HEK293T (cell line): Measurements from ENCODE around the gene MYBPHL.

ENCODE experiments used
- CTCF ChIA-PET: fragments of 350-600 bp; formaldehyde crosslinking; extraction: SDS; loops from one replicate; lab custom pipeline; 2021; ENCODE audit warnings: antibody characterized with exemption, inconsistent platforms; lab: Yijun Ruan, JAX
- POLR2A ChIA-PET: fragments of 350-600 bp; formaldehyde crosslinking; extraction: SDS; loops from one replicate; lab custom pipeline; 2020; ENCODE audit warnings: antibody characterized with exemption, inconsistent platforms; lab: Yijun Ruan, JAX
- DNase-seq: peaks from one replicate; pipeline ENCODE4 v3.0.0; 2012; ENCODE audit warnings: mixed read lengths; ENCODE audit errors: extremely low spot score
- ARNT ChIP-seq: fragments of 450-650 bp; IDR thresholded peaks from 2 replicates; pipeline ENCODE4 v1.6.1; 2017; ENCODE audit warnings: mild to moderate bottlenecking
- BHLHE40 ChIP-seq: fragments of 450-650 bp; IDR thresholded peaks from 2 replicates; pipeline ENCODE4 v1.6.1; 2016; ENCODE audit warnings: mild to moderate bottlenecking, moderate library complexity, borderline replicate concordance
- CTBP1 ChIP-seq: fragments of 450-650 bp; IDR thresholded peaks from 2 replicates; pipeline ENCODE4 v1.6.1; 2016; ENCODE audit warnings: borderline replicate concordance
- ELF4 ChIP-seq: fragments of 450-650 bp; IDR thresholded peaks from 2 replicates; pipeline ENCODE4 v1.6.1; 2017; ENCODE audit warnings: antibody characterized with exemption
- FOXA1 ChIP-seq: fragments of 450-650 bp; IDR thresholded peaks from 2 replicates; pipeline ENCODE4 v1.6.1; 2016; ENCODE audit warnings: mild to moderate bottlenecking
- FOXK2 ChIP-seq: fragments of 450-650 bp; IDR thresholded peaks from 2 replicates; pipeline ENCODE4 v1.6.1; 2016; ENCODE audit warnings: mild to moderate bottlenecking
- FOXM1 ChIP-seq: fragments of 450-650 bp; IDR thresholded peaks from 2 replicates; pipeline ENCODE4 v1.6.1; 2017; ENCODE audit warnings: mild to moderate bottlenecking, borderline replicate concordance
- HDGF ChIP-seq: fragments of 450-650 bp; IDR thresholded peaks from 2 replicates; pipeline ENCODE4 v1.6.1; 2017; ENCODE audit warnings: antibody characterized with exemption, borderline replicate concordance
- L3MBTL2 ChIP-seq: fragments of 450-650 bp; conservative IDR thresholded peaks from 2 replicates; pipeline ENCODE4 v1.6.1; 2016; ENCODE audit warnings: mild to moderate bottlenecking
- LEF1 ChIP-seq: fragments of 450-650 bp; IDR thresholded peaks from 2 replicates; pipeline ENCODE4 v1.6.1; 2017; ENCODE audit warnings: mild to moderate bottlenecking, borderline replicate concordance
- NFRKB ChIP-seq: fragments of 450-650 bp; IDR thresholded peaks from 2 replicates; pipeline ENCODE4 v1.6.1; 2016; ENCODE audit warnings: mild to moderate bottlenecking, moderate library complexity
- SP1 ChIP-seq: fragments of 450-650 bp; IDR thresholded peaks from 2 replicates; pipeline ENCODE4 v1.6.1; 2017
- SUZ12 ChIP-seq: fragments of 450-650 bp; IDR thresholded peaks from 2 replicates; pipeline ENCODE4 v1.6.1; 2016; ENCODE audit warnings: mild to moderate bottlenecking
- TARDBP ChIP-seq: fragments of 450-650 bp; IDR thresholded peaks from 2 replicates; pipeline ENCODE4 v1.6.1; 2016
- ZNF384 ChIP-seq: fragments of 450-650 bp; IDR thresholded peaks from 2 replicates; pipeline ENCODE4 v1.6.1; 2016
- TF ChIP-seq, protein P1 (sequence below): fragments of 450-650 bp; IDR thresholded peaks from 2 replicates; pipeline ENCODE4 v1.6.1; 2016

Gene MYBPHL

DNA sequence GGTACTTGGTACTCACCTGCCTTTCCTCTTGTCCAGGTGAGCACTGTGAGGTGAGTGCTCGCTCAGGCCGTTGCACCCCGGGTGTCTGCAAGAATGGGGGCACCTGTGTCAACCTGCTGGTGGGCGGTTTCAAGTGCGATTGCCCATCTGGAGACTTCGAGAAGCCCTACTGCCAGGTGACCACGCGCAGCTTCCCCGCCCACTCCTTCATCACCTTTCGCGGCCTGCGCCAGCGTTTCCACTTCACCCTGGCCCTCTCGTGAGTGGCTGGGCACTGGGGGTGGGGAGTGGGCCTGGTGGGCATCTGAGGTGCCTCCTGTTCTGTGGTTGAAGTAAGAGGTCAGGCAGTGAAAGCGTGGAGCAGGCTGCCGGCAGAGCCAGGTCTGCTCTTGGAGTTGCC is 45.8 kb downstream of the MYBPHL start:
- CTCF ChIA-PET: interaction anchor here (0.7 kb wide), 1 partner anchor 138 kb away, joined by 3 read pairs; no protein-coding TSS in a partner anchor
- no peak for DNase-seq
- POLR2A ChIA-PET: interaction anchor here (0.7 kb wide), 1 partner anchor 16 kb away, joined by 3 read pairs; no protein-coding TSS in a partner anchor
- TF ChIP-seq ZNF384 (no peak), FOXM1 (no peak), SP1 (no peak)

DNA sequence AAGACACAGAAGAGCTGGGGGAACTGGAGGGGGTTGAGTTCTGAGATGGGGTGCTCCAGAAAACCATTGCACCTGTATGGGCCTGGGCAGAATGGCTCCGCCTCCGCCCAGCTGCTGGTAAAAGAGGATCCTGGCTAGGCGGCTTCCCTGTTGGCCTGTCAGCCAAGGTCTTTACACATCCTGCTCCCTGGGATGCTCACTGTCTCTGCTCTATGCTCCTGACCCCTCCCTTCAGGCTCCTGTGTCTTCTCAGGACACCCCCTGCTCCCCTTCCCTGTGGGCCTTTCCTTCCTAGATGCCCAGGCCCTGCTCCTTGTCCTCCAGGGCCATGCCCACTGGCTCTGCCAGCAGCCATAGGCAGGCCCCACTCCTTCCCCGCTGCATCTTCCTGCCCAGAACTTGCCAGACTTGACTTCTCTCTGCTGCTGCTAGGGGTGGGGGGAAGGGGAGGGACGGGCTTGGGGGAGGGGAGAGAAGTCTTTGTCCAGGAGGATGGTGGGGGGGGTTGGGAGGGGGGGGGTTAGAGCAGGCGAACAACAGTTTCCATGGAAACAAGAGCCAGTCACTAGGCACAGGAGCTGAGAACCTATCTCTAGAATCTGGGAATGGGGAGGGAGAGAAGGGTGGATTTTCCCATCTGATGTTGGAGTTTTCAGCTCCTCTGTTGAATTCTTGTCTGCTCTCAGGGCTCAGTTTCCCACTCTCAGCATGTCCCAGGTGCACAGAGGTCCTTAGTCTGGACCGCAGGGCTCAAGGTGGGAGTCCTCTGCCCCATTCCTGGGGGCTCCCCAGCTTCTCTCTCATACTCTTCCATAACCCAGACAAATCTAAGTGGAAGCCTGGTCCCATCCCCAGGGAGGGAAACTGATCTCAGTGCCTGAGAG is 46.9 kb downstream of the MYBPHL start:
- ChIA-PET CTCF (interaction anchor here (0.6 to 1.3 kb wide), 3 partner anchors 18 to 273 kb away, joined by 3 to 5 read pairs (median 4); no protein-coding TSS in a partner anchor), POLR2A (no interaction called here)
- TF ChIP-seq FOXA1 (no peak), HDGF (no peak), FOXM1 (no peak), LEF1 (no peak)
- DNase-seq: no peak

DNA sequence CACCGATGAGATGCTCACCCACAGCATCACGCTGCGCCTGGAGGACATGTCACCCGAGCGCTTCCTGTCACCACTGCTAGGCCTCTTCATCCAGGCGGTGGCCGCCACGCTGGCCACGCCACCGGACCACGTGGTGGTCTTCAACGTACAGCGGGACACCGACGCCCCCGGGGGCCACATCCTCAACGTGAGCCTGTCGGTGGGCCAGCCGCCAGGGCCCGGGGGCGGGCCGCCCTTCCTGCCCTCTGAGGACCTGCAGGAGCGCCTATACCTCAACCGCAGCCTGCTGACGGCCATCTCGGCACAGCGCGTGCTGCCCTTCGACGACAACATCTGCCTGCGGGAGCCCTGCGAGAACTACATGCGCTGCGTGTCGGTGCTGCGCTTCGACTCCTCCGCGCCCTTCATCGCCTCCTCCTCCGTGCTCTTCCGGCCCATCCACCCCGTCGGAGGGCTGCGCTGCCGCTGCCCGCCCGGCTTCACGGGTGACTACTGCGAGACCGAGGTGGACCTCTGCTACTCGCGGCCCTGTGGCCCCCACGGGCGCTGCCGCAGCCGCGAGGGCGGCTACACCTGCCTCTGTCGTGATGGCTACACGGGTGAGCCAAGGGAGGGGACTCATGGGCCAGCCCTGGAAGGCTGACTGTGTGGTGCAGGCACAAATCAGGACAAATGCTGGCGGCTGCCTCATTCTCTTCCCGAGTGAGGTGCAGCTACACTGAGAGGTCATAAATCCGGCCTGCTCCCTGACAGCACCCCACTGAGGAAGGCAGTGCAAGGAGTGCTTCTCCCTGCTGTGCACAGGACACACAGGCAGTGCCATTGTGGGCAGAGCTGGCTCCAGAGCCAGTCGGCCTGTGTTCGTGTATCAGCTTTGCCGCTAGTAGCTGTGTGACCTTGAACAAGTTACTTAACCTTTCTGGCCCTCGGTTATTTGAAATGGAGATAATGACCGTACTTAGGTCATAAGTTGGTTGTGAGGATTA is 48.0 kb downstream of the MYBPHL start:
- TF ChIP-seq, protein P1, sequence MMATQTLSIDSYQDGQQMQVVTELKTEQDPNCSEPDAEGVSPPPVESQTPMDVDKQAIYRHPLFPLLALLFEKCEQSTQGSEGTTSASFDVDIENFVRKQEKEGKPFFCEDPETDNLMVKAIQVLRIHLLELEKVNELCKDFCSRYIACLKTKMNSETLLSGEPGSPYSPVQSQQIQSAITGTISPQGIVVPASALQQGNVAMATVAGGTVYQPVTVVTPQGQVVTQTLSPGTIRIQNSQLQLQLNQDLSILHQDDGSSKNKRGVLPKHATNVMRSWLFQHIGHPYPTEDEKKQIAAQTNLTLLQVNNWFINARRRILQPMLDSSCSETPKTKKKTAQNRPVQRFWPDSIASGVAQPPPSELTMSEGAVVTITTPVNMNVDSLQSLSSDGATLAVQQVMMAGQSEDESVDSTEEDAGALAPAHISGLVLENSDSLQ: peak; percentile 73
- TF ChIP-seq FOXK2: no peak
- CTCF ChIA-PET: interaction anchor here (1.3 kb wide), 1 partner anchor 19 kb away, joined by 4 read pairs; no protein-coding TSS in a partner anchor
- no peak for DNase-seq
- POLR2A ChIA-PET: no interaction called here

DNA sequence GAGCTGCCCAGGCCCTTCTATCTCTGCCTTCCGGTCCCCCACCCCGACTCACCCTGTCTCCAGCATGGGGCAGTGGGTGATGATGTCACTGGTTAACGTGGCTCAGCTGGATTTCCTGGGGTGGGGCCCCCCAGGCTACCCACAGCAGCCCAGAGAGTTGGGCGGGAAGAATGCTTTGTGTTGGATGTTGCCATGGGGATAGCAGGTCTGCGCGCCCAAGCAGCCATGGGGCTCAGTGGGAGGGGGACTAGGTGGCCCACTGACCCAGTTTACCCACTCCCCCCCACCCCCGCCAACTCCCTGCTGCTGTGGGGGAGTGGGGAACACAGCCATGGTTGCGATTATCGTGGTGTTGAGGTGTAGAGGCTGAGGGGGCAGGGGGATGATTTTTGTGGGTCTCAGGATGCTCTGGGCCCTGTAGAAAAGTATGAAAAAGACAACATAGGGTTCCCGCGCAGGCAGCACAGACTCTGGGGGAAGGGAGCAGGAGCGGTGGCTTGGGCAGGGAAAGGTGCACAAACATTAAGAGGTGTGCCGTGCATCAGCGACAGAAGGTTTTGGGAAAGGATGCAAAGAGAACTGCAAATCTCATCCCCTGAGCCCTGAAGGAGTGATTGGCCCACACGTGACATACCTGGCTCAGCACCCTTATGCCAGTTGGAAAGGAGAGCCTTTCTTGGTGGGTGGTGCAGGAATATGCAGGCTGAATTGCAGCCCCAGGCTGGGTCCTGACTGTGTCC is 49.0 kb downstream of the MYBPHL start:
- no peak for DNase-seq
- ChIA-PET POLR2A (interaction anchor here (1.8 to 2.1 kb wide), 2 partner anchors 44 to 140 kb away, joined by 5 to 11 read pairs; partner anchors contain the start of genes SARS1 and SORT1), CTCF (interaction anchor here (0.6 kb wide), 1 partner anchor 64 kb away, joined by 3 read pairs; no protein-coding TSS in a partner anchor)
- TF ChIP-seq BHLHE40 (no peak), FOXA1 (no peak), FOXM1 (no peak), L3MBTL2 (no peak), LEF1 (no peak), HDGF (no peak), ELF4 (no peak), ARNT (no peak), ZNF384 (no peak), CTBP1 (no peak), SP1 (no peak)
- TF ChIP-seq, protein P1: no peak

DNA sequence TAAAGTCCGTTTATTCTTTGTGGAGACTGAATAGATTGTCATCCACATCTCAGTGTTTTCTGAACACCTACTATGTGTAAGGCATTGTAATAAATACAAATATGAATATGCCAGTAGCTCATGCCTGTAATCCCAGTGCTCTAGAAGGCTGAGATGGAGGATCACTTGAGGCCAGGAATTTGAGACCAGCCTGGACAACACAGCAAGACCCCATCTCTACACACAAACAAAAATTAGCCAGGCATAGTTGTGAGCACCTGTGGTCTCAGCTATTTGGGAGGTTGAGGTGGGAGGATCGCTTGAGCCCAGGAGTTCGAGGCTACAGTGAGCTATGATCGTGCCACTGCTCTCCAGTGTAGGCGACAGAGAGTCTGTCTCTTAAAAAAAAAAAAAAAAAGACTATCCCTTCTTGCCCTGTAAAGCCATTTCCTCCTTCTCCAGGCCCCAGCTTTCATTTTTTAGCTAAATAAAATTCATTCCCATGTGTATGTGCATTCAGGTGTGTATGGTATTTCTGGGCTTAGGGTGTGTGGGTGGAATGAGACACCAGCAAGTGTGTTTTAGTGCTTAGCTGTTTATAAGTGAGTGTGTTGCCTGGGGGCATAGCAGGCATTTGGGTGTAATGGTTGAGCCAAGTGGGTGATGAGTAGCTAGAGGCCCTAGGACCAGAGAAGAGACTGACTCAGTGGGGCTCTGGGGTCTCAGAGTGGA is 49.7 kb downstream of the MYBPHL start:
- no peak for DNase-seq
- POLR2A ChIA-PET: interaction anchor here (0.6 to 2.1 kb wide), 3 partner anchors 20 to 141 kb away, joined by 3 to 11 read pairs (median 5); partner anchors contain the start of genes SARS1 and SORT1
- TF ChIP-seq CTBP1 (no peak), ARNT (no peak), NFRKB (no peak)
- CTCF ChIA-PET: interaction anchor here (0.5 to 0.7 kb wide), 2 partner anchors 275 to 289 kb away, joined by 3 read pairs; no protein-coding TSS in a partner anchor

DNA sequence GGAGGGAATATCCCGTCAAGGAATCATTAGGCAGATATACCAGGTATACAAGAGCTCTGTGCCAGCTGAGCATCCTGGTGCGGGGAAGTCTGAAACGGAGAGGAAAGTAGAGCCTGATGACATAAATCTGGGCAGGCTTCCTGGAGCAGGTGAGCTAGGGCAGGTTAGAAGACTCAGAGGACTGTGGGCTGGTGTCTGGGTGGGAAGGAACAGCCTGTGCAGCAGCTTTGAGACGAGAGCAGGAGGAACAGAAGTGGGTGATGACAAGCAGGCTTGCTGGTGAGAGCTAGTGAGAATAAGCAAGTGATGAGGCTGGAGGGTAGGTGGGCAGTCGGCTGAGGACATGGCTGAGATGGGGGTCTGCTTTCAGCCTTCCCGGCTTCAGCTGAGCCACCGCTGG is 50.7 kb downstream of the MYBPHL start:
- CTCF ChIA-PET: interaction anchor here (0.5 kb wide), 1 partner anchor 176 kb away, joined by 4 read pairs; no protein-coding TSS in a partner anchor
- TF ChIP-seq FOXM1 (no peak), LEF1 (no peak), TARDBP (no peak), SUZ12 (no peak)
- no peak for DNase-seq
- POLR2A ChIA-PET: interaction anchor here (1.8 to 2.1 kb wide), 2 partner anchors 42 to 142 kb away, joined by 5 to 11 read pairs; partner anchors contain the start of genes SARS1 and SORT1
